A673 (cell line): ENCODE data around the gene TRMT11.

Experiments
- CTCF ChIP-seq: fragments of 300-800, 200-600 bp; sonication (generic); conservative IDR thresholded peaks from 2 replicates; pipeline ENCODE4 v1.5.1; 2017; ENCODE audit warnings: low read depth, mild to moderate bottlenecking, antibody characterized with exemption, low read length, moderate library complexity, mixed read lengths
- EZH2 ChIP-seq: fragments of 200-600 bp; sonication (generic); IDR thresholded peaks from 2 replicates; pipeline ENCODE4 v1.6.1; 2017; ENCODE audit warnings: borderline replicate concordance, low read depth, mild to moderate bottlenecking, mixed read lengths, antibody characterized with exemption, low read length; ENCODE audit not compliant: poor library complexity, severe bottlenecking

- no peak for TF ChIP-seq EZH2
- no peak for TF ChIP-seq CTCF
Observed at GRCh38 chr6:125961117-125961516, 25.2 kb upstream of the TRMT11 start.
